ENCODE measurements around the gene NHSL1.

- no peak for TF ChIP-seq CTCF (conservative IDR thresholded peaks at IDR 0.05; ENCODE audit: low read length)
- no peak for TF ChIP-seq EZH2phosphoT487 (IDR thresholded peaks at IDR 0.05; ENCODE audit: borderline replicate concordance, low read depth, low read length)
Measured at GRCh38 chr6:138455746-138456400, 43.4 kb downstream of the NHSL1 start.
